GM18520 (cell line): ENCODE data around the gene GRIK1.
"Not testable (repeated sequence)": the region's sequence is repeated elsewhere in the genome, so short reads cannot be mapped to it uniquely, and the experiment has no call there.

Experiments
- ATAC-seq: cut with Tn5 transposase; IDR thresholded peaks from one replicate; pipeline ENCODE4 v1.9.1; 2021; ENCODE audit not compliant: unreplicated experiment

The GRIK1 gene

GRCh38 chr21:29939924-29940275 is at the start of gene GRIK1:
GRIK1 (minus strand) TSS chr21:29939996.
- ATAC-seq: no peak

- no peak for ATAC-seq
Measured at GRCh38 chr21:29987762-29988161, 48.0 kb upstream of the GRIK1 start.

GRCh38 chr21:29985866-29986265 is 46.1 kb upstream of the GRIK1 start:
- ATAC-seq: no peak

GRCh38 chr21:29979043-29979442 is 39.2 kb upstream of the GRIK1 start:
- ATAC-seq: no peak

GRCh38 chr21:29975776-29976175 is 36.0 kb upstream of the GRIK1 start:
- no peak for ATAC-seq

- ATAC-seq: no peak
Measured at GRCh38 chr21:29973258-29973657, 33.5 kb upstream of the GRIK1 start.

- ATAC-seq: no peak
Measured at GRCh38 chr21:29961291-29962027, 21.7 kb upstream of the GRIK1 start.

- no peak for ATAC-seq
Measured at GRCh38 chr21:29958551-29958950, 18.8 kb upstream of the GRIK1 start.

- ATAC-seq: not testable (repeated sequence)
Measured at GRCh38 chr21:29958035-29958434, 18.2 kb upstream of the GRIK1 start.

- no peak for ATAC-seq
Measured at GRCh38 chr21:29953690-29954089, 13.9 kb upstream of the GRIK1 start.

- ATAC-seq: no peak
Measured at GRCh38 chr21:29953072-29953471, 13.3 kb upstream of the GRIK1 start.

- no peak for ATAC-seq
Measured at GRCh38 chr21:29951911-29952310, 12.1 kb upstream of the GRIK1 start.

GRCh38 chr21:29949991-29950390 is 10.2 kb upstream of the GRIK1 start:
- ATAC-seq: no peak

- ATAC-seq: no peak
Measured at GRCh38 chr21:29947119-29947518, 7.3 kb upstream of the GRIK1 start.

- ATAC-seq: no peak
Measured at GRCh38 chr21:29943885-29944284, 4.1 kb upstream of the GRIK1 start.

GRCh38 chr21:29942034-29942433 is 2.2 kb upstream of the GRIK1 start:
- ATAC-seq: no peak

GRCh38 chr21:29940991-29941390 is 1.2 kb upstream of the GRIK1 start:
- no peak for ATAC-seq

GRCh38 chr21:29940361-29940760 is 565 bp upstream of the GRIK1 start:
- no peak for ATAC-seq

GRCh38 chr21:29939104-29939923 is 482 bp downstream of the GRIK1 start:
- no peak for ATAC-seq

- ATAC-seq: no peak
Measured at GRCh38 chr21:29938776-29939103, 1.1 kb downstream of the GRIK1 start.

- ATAC-seq: no peak
Measured at GRCh38 chr21:29933088-29933487, 6.7 kb downstream of the GRIK1 start.

GRCh38 chr21:29928537-29928936 is 11.3 kb downstream of the GRIK1 start:
- ATAC-seq: no peak

GRCh38 chr21:29920938-29921337 is 18.9 kb downstream of the GRIK1 start:
- ATAC-seq: no peak
